Gastrocnemius medialis (tissue), 4 donors: ENCODE measurements around the gene MAML1. TPM values are rescaled to one million over a fixed set of nuclear protein-coding genes. Genes with fewer than 3 reads are reported as not detected.

Experiments used
- ATAC-seq, 2 donors: fragments of 150-250 bp; one replicate each; pipeline ENCODE4 v1.9.1; 2016
- DNase-seq, 2 donors: peaks; one replicate each; pipeline ENCODE4 v3.0.0-alpha.2; 2019
- H3K27ac ChIP-seq, 4 donors: fragments of 200-600 bp; sonication (generic); 1 replicate in 1 of 4; 2 replicates in 3 of 4; pipeline ENCODE4 v1.5.1; 2016 to 2018; ENCODE audit warnings: mild to moderate bottlenecking in 2 of 4, moderate library complexity in 1 of 4
- H3K27me3 ChIP-seq, 3 donors: fragments of 200-600 bp; sonication (generic) in 2 of 3; 1 replicate in 1 of 3; 2 replicates in 2 of 3; pipeline versions ENCODE4 v1.5.1 to v1.6.0; 2016 to 2019; ENCODE audit warnings: mild to moderate bottlenecking in 1 of 3, moderate library complexity in 1 of 3
- H3K36me3 ChIP-seq, 2 donors: fragments of 200-600 bp; sonication (generic) in 1 of 2; one replicate each; pipeline ENCODE4 v1.5.1; 2017 to 2018
- H3K4me1 ChIP-seq, 2 donors: fragments of 200-600 bp; sonication (generic) in 1 of 2; one replicate each; pipeline ENCODE4 v1.5.1; 2016 to 2017; ENCODE audit warnings: mild to moderate bottlenecking in 2 of 2
- H3K4me3 ChIP-seq, 4 donors: fragments of 200-600 bp; sonication (generic) in 3 of 4; 1 replicate in 1 of 4; 2 replicates in 3 of 4; pipeline ENCODE4 v1.5.1; 2016 to 2019; ENCODE audit warnings: mild to moderate bottlenecking in 2 of 4
- H3K9me3 ChIP-seq, 3 donors: fragments of 200-600 bp; sonication (generic) in 2 of 3; 1 replicate in 1 of 3; 2 replicates in 2 of 3; pipeline ENCODE4 v1.5.1; 2016 to 2019
- POLR2A ChIP-seq, 2 donors: fragments of 450-650 bp; IDR thresholded peaks; one replicate each; pipeline ENCODE4 v1.6.1; 2017; ENCODE audit warnings: antibody characterized with exemption in 2 of 2, mild to moderate bottlenecking in 2 of 2, moderate library complexity in 2 of 2
- in situ Hi-C, 4 donors: fragments of 200-750 bp; cut with MboI; loops; one replicate each; pipeline versions ENCODE4 v1.15.0 to v1.8.0; 2017; ENCODE audit warnings: low sequenced_read_pairs in 4 of 4
- intact Hi-C: fragments of 100-400 bp; cut with DNase I; formaldehyde crosslinking; loops from one replicate; pipeline ENCODE4 v1.15.1; 2023; ENCODE audit warnings: low total_unique reads
- total RNA-seq, 4 donors: library from RNA; depleted of rRNA; stranded (reverse); fragments of >200 nt; gene quantifications; one replicate each; pipeline versions ENCODE4 v1.1.0 to v1.2.3, GENCODE V29; 2016
- TF ChIP-seq, protein P1 (sequence below), 5 experiments: fragments of 450-650 bp in 3 of 5; fragments of 200-600 bp in 2 of 5; sonication (generic) in 2 of 5; IDR thresholded peaks in 4 of 5; conservative IDR thresholded peaks in 1 of 5; 1 replicate in 4 of 5; 2 replicates in 1 of 5; pipeline ENCODE4 v1.5.1; 2016 to 2019; ENCODE audit warnings: antibody characterized with exemption in 5 of 5, mild to moderate bottlenecking in 3 of 5, moderate library complexity in 3 of 5

MAML1 gene
- total RNA-seq, 4 donors from 2014 or later, result 14.4 to 16.3 (median 15.1) TPM

- Histone ChIP-seq H3K4me1 (peaks cover 17 to 22% of the 10 kb centered on the region in 2 donors), H3K36me3 (peaks cover 0 to 32% of the 10 kb centered on the region in 2 donors), H3K27ac (peak overlapping the region; percentile 62 to 81 (median 76)), H3K27me3 (no peaks in the 10 kb centered on the region), H3K9me3 (no peaks in the 10 kb centered on the region), H3K4me3 (peak overlapping the region; percentile 55 to 65 (median 60))
- intact Hi-C loops (loop anchor here (1.0 to 5.0 kb wide), 4 partner anchors 34 to 129 kb away; partner anchors contain the start of genes MAML1 and MRNIP), in situ Hi-C loops (no loop called here)
- peak; percentile 45 to 46 for TF ChIP-seq POLR2A (IDR thresholded peaks at IDR 0.05)
- TF ChIP-seq, protein P1, sequence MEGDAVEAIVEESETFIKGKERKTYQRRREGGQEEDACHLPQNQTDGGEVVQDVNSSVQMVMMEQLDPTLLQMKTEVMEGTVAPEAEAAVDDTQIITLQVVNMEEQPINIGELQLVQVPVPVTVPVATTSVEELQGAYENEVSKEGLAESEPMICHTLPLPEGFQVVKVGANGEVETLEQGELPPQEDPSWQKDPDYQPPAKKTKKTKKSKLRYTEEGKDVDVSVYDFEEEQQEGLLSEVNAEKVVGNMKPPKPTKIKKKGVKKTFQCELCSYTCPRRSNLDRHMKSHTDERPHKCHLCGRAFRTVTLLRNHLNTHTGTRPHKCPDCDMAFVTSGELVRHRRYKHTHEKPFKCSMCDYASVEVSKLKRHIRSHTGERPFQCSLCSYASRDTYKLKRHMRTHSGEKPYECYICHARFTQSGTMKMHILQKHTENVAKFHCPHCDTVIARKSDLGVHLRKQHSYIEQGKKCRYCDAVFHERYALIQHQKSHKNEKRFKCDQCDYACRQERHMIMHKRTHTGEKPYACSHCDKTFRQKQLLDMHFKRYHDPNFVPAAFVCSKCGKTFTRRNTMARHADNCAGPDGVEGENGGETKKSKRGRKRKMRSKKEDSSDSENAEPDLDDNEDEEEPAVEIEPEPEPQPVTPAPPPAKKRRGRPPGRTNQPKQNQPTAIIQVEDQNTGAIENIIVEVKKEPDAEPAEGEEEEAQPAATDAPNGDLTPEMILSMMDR (IDR thresholded peaks at IDR 0.05 in 4 of 5, conservative IDR thresholded peaks at IDR 0.05 in 1 of 5), result peak; percentile 60 to 95 (median 84)
- ATAC-seq (peak; percentile 74 to 84), DNase-seq (peak in 1 of 2 donors; percentile 68)
These were observed 63.5 kb downstream of the MAML1 start for GRCh38 chr5:179795863-179796833.

DNA sequence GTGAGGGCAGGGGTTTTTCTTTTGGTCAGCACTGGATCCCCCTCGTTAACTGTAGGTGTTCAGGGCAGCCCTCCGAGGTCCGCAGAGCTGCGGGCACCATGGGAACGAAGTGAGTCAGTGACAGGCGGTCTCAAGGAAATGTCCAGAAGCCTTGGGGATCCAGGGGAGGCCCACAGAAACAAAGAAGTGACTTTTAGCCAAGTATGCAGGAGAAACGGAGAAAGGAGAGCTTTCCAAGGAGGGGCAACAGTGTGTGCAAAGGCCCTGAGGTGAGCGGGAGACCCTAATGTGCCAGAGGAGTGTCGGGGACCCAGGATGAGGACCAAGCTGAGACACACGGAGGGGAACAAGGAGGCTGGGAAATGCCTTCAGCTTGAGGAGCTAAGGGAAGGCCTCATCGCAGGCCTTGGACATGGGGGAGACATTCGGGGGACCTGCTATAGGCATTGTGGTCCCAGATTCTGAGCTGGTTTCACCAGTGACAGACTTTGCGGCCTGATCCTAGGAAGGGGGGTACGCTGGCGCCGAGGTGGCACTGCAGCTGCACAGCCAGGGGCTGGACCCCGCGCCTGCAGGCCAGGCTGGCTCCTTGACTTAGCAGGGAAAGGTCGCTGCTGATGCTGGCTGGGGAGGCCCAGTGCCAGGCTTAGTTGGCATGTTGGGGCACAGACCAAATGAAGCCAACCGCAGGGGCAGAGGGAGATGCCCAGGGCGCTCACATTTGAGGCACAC, 64.4 kb downstream of the MAML1 start:
- no peaks in the 10 kb centered on the region for H3K27me3 ChIP-seq
- H3K36me3 ChIP-seq, result peaks cover 0 to 35% of the 10 kb centered on the region in 2 donors
- intact Hi-C loops, result loop anchor here (1.0 to 5.0 kb wide), 4 partner anchors 35 to 130 kb away; partner anchors contain the start of genes MAML1 and MRNIP
- in situ Hi-C loops, result no loop called here
- H3K4me1 ChIP-seq, result peaks cover 19% of the 10 kb centered on the region in 2 donors
- H3K27ac ChIP-seq, result peak overlapping the region; percentile 62 to 81 (median 76)
- H3K4me3 ChIP-seq, result peak overlapping the region in 3 of 4 donors; percentile 55 to 65 (median 59)
- H3K9me3 ChIP-seq, result no peaks in the 10 kb centered on the region
- no peak for ATAC-seq
- DNase-seq, result peak in 1 of 2 donors; percentile 15
- TF ChIP-seq, protein P1 (IDR thresholded peaks at IDR 0.05 in 4 of 5, conservative IDR thresholded peaks at IDR 0.05 in 1 of 5), result no peak
- no peak for TF ChIP-seq POLR2A (IDR thresholded peaks at IDR 0.05)

DNA sequence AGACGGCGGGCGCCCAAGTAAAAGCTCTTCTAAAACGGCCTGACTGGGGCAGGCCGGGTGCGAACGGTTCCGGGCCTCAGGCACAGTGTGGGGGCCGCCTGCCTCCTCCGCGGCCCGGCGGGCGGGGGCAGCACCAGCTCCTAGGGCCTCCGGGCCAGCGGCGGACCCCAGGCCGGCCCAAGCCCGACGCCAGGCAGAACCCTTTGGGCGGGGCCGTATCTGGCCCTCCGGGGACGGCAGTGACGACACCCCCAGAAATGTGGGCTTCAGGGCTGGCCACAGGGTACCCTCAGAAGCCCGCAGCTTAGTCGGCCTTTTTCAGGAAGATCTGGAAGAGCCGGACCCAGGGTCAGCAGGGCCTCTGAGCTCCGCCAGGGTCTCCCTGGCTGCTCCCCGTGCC, 65.1 kb downstream of the MAML1 start:
- no peak for ATAC-seq
- intact Hi-C loops, result loop anchor here (2.0 to 5.0 kb wide), 3 partner anchors 61 to 130 kb away; partner anchors contain the start of genes MAML1 and MRNIP

More for the DNA sequence above, 65.1 kb downstream of the MAML1 start:
- Histone ChIP-seq H3K4me3 (no peak overlapping the region), H3K4me1 (peaks cover 21 to 26% of the 10 kb centered on the region in 2 donors), H3K9me3 (no peaks in the 10 kb centered on the region), H3K36me3 (peaks cover 0 to 35% of the 10 kb centered on the region in 2 donors), H3K27ac (no peak overlapping the region), H3K27me3 (no peaks in the 10 kb centered on the region)
- TF ChIP-seq, protein P1 (IDR thresholded peaks at IDR 0.05 in 4 of 5, conservative IDR thresholded peaks at IDR 0.05 in 1 of 5), result no peak
- no peak for TF ChIP-seq POLR2A (IDR thresholded peaks at IDR 0.05)
- in situ Hi-C loops, result no loop called here
- no peak for DNase-seq
